Midbrain (tissue), 1 donor: Measurements from ENCODE around the gene ZBTB7B.

Experiments
- DNase-seq: peaks from one replicate; lab custom pipeline; 2025; lab: John Stamatoyannopoulos, UW

The ZBTB7B gene

DNA sequence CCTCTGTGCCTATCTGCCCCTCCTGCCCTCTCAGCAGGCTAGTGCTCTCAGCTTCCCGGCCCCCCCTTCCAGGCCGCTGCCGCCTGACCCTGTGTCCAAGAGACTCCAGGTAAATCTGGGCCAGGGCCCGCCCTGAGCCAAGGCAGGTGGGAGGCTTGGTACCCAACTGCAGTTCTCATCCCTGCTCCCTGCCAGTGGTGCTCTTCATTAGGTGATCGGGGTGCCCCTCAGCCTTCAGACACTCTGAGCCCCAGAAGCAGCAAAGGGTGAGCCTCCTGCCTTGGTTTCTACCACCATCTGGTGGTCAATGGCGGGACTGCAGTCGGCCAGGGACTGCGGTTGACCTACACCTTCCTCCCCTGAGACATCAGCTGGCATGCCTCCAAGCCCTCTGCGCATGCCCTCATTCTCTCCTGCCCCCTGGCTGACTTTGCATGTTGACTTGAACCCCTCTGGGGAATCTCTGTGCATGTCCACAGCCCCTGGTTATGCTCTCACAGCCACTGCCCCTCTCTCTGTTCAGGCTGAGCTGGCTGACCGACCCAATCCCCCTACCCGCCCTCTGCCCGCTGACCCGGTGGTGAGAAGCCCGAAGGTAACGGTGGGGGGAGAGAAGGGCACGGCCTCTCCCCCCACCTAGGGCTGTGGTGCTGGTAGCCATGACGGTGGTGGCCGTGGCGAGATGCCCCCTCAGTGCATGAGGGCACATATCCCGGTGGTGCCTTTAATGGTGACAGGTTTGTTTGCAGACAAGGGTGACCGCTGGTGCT lies 59.0 kb downstream of the ZBTB7B start:
- DNase-seq: peak; percentile 77

DNA sequence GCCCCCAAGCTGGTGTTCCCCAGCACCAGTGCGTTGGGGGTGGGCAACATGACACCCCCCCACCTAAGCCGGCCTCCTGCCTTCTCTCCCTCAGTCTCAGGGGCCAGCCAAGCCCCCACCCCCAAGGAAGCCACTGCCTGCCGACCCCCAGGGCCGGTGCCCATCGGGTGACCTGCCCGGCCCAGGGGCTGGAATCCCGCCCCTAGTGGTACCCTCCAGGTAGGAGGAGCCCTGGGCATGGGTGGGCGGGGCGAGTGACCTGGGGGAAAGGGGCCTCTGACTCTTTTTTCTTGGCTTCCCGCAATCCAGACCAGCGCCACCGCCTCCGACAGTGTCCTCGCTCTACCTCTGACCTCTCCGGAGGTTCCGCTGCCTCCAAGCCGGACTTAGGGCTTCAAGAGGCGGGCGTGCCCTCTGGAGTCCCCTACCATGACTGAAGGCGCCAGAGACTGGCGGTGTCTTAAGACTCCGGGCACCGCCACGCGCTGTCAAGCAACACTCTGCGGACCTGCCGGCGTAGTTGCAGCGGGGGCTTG lies 59.6 kb downstream of the ZBTB7B start:
- no peak for DNase-seq

DNA sequence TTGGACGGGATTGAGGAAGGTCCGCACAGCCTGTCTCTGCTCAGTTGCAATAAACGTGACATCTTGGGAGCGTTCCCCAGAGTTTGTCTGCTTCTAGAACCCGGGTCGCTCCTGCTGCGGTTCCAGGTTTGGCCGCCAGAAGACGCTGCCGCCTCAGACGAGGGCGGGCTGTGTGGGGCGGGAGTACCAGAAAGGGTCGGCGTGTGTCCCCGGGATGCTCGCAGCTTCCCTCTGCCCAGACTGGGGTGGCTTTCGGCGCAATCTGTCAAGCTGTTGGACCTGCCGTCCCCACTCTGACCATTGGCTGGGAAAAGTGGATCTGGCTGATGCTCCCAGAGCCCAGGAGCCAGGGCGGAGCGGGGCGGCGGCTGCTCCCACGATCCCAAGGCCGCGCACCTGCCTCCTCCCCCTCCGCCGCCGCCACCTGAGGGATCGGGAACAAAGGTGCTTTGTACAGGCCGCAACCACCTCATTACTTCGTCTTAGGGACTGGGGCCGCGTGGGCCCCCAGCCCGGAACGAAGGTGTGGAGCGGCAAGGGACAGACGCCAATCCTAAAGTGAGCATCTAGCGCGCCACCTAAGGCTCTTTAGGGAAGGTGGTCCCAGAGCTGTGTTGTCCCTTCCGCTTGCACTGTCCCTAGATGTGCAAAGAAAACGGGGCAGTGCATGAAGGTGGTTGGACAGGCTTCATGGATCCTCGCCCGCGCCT lies 60.3 kb downstream of the ZBTB7B start:
- no peak for DNase-seq

DNA sequence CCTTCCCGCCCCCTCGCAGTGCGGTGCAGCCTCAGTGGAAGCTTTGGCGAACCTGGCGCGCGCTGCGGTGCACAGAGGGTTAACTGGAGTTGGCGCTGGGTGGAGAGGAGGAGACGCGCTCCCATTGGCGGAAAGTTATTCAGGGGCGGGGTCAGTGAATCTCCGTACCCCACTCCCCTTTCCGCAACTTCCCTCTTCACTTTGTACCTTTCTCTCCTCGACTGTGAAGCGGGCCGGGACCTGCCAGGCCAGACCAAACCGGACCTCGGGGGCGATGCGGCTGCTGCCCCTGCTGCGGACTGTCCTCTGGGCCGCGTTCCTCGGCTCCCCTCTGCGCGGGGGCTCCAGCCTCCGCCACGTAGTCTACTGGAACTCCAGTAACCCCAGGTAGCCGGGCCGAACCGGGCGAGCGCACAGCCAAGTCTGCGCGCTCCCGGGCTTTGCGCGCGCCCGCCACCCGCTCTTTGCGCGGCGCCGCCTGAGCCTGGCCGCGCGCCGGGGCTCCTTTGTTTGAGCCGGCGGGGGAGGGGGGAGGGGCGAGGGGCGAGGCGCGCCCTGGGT lies 61.0 kb downstream of the ZBTB7B start, which contains the start of gene EFNA4:
Gene EFNA4 (plus strand): TSS at position 191 of the 561 bp plus-strand sequence. CDS start 84 bp downstream, at position 275.
- DNase-seq: peak; percentile 64

DNA sequence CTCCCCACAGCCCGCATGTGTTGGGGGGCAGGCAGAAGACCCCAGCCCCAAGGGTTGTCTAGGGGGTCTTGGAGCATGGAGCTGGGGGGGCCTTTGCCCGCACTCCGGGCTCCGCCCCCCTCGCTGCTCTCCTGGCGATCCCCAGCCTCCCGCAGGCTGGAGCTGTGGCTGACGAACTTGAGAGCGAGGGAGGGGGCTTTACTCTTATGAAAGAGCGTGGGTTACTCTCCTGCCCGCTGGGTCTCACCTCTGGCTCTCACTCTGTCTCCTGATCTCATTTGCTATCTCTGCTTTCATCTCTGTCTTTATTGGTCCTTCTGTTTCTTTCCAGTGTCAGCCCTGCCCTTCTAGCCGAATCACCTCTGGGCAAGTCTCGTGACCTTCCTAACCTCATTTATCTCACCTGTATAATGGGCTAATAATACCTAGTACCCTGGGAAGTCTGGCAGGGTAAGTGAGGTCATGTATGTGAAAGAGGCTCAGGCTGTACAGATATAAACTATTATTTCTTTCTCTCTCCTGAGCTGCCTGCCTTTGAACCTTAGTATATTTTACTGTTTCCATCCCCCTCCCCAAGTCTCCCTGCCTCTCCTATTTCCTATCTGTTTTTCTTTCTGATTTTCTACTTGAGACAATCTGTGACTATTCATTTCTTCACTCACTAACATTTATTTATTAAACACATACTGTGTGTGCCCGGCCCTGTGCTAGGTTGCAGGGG lies 61.7 kb downstream of the ZBTB7B start:
- DNase-seq: no peak

DNA sequence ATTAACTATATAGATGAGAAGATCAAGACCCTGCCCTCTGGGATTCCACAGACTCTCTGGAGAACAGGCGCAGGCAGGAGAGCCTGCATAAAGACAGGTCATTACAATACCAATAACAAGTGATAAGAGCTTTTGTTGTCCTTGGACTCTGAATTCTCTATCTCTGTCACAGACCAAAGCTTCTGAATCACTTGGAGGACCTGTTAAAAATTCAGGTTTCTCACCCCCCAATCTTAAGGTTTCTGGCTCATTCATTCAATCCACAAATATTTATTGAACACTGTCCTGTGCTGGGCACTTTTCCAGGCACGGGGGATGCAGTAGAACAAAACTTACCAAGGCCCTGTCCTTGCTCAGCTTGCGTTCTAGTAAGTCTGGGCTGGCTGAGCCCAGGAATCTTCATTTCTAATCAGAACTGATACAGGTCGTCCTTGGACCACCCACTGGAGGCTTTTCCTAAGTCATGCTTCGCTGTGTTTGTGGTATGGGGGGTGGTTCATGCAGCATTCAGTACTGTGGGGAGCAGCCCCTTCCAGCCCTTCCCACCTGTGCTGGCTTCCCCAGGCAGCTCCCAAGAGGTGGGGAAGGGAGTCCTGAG lies 62.3 kb downstream of the ZBTB7B start:
- DNase-seq: no peak

DNA sequence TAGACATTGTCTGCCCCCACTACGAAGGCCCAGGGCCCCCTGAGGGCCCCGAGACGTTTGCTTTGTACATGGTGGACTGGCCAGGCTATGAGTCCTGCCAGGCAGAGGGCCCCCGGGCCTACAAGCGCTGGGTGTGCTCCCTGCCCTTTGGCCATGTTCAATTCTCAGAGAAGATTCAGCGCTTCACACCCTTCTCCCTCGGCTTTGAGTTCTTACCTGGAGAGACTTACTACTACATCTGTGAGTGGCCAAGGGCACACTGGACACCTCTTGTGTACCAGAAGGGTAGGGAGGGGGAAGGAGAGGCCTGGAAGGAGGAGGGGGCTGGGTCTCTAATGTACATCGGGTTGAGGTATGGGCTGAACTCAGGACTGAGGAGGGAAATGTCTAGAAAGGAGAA lies 64.2 kb downstream of the ZBTB7B start:
- no peak for DNase-seq
